Heart right ventricle (tissue), 16 donors: ENCODE measurements around the gene CDC42SE2. TPM values are rescaled to one million over a fixed set of nuclear protein-coding genes. Genes with fewer than 3 reads are reported as not detected.

Source experiments
- ATAC-seq, 8 donors: fragments of 200-7000 bp; cut with Tn5 transposase; one replicate each; pipeline ENCODE4 v1.9.1; 2020; ENCODE audit warnings: mild to moderate bottlenecking in 8 of 8, moderate library complexity in 8 of 8, moderate number of reproducible peaks in 1 of 8
- DNase-seq, 2 donors: peaks; one replicate each; pipeline ENCODE4 v3.0.0-alpha.2; 2020
- H3K27ac ChIP-seq, 10 donors: fragments of 200-600 bp; sonication (generic) in 2 of 10; one replicate each; pipeline versions ENCODE4 v1.5.0 to v1.8.0; 2020 to 2022; ENCODE audit warnings: mild to moderate bottlenecking in 3 of 10
- H3K27me3 ChIP-seq, 7 donors: fragments of 200-600 bp; one replicate each; pipeline ENCODE4 v1.8.0; 2021 to 2022; ENCODE audit warnings: mild to moderate bottlenecking in 2 of 7
- H3K36me3 ChIP-seq, 9 donors: fragments of 200-600 bp; sonication (generic) in 1 of 9; one replicate each; pipeline versions ENCODE4 v1.5.0 to v1.8.0; 2020 to 2022; ENCODE audit warnings: mild to moderate bottlenecking in 2 of 9
- H3K4me1 ChIP-seq, 9 donors: fragments of 200-600 bp; sonication (generic) in 1 of 9; one replicate each; pipeline versions ENCODE4 v1.5.0 to v1.8.0; 2020 to 2022; ENCODE audit warnings: mild to moderate bottlenecking in 4 of 9
- H3K4me3 ChIP-seq, 10 donors: fragments of 200-600 bp; sonication (generic) in 2 of 10; one replicate each; pipeline versions ENCODE4 v1.5.0 to v1.8.0; 2020 to 2022; ENCODE audit warnings: mild to moderate bottlenecking in 7 of 10, moderate library complexity in 2 of 10
- H3K9me3 ChIP-seq, 11 donors: fragments of 200-600 bp in 10 of 11; sonication (generic) in 2 of 11; one replicate each; pipeline versions ENCODE4 v1.5.0 to v1.8.0; 2013 to 2022; ENCODE audit warnings: mild to moderate bottlenecking in 2 of 11, control low read depth in 1 of 11, moderate library complexity in 1 of 11
- CTCF ChIP-seq, 9 donors: fragments of 200-600 bp; sonication (generic) in 2 of 9; IDR thresholded peaks; one replicate each; pipeline versions ENCODE4 v1.5.0 to v1.8.0; 2021 to 2022; ENCODE audit warnings: antibody characterized with exemption in 9 of 9, mild to moderate bottlenecking in 5 of 9, moderate library complexity in 1 of 9
- WGBS, 2 donors: extraction: QIAGEN DNeasy Blood & Tissue Kit; methylation state at CpG; one replicate each; pipeline ENCODE4 v1.1.7; 2013; ENCODE audit warnings: inconsistent platforms in 1 of 2; 5-methylcytosine and 5-hydroxymethylcytosine counted together
- intact Hi-C, 10 donors: fragments of 100-400 bp; cut with DNase I; formaldehyde crosslinking; loops; one replicate each; pipeline versions ENCODE4 v1.11.1 to v1.14.2; 2022
- polyA plus RNA-seq, 2 donors: library from polyadenylated mRNA; stranded (reverse); fragments of 200-250 nt; gene quantifications; one replicate each; pipeline ENCODE4 v1.2.3, GENCODE V29; 2013
- total RNA-seq, 10 donors: library from RNA; stranded (reverse); fragmentation: NEBNext Ultra II Directional in 3 of 10; extraction: Animal tissue kit (Norgen Biotek cat#: 25700) in 3 of 10; gene quantifications; one replicate each; pipeline versions ENCODE4 v1.2.1 to v1.2.4, GENCODE V29; 2021 to 2023
- donor health status: Arrhythmogenic right ventricular cardiomyopathy.
- donor health status: ischemic (EF 13 %, LVEDD 7.1; RV severe dilation, severe dysfunction).
- donor health status: healthy with polysubstance abuse.
- donor health status: DM: no; HTN: yes; CAD: no.
- donor health status: DM: no; HTN: no; CAD: no.
- donor health status: ischemic (EF 25% LVEDD 6.9; RV normal size, moderate dysfunction).
- donor health status: ischemic (EF 25% LVEDD 5.7; RV mildly dilated, moderate dysfunction).
- donor health status: healthy.
- donor health status: DM: yes; HTN: yes; CAD: no.
- donor health status: Ischemic cardiomyopathy.
- donor health status: ischemic (EF 35%, LVEDD 5.7; RV mildly dilated, moderate dysfunction).
- donor health status: nonischemic (EF 11% LVEDD 7.7; RV severe dilation, severe dysfunction).
- donor health status: DM: yes; HTN: yes; CAD: no.
- donor health status: PGD.
- donor health status: ischemic (EF 29% LVEDD 5.4; RV normal size, mild dysfunction).
- donor health status: nonischemic (EF 23%, LVEDD 6.1; RV moderate dilation, normal function).

Gene CDC42SE2
- total and polyA plus RNA-seq, 12 donors: 5.4 to 25.8 (median 11.1) TPM

- DNase-seq (no peak), ATAC-seq (no peak)
- H3K27ac ChIP-seq: no peak overlapping the region
- TF ChIP-seq CTCF (IDR thresholded peaks at IDR 0.05): no peak
- H3K4me3 ChIP-seq: no peak overlapping the region
- peaks cover 0 to 38% (median 0%) of the 10 kb centered on the region in 9 donors for H3K36me3 ChIP-seq
- peaks cover 0 to 14% (median 0%) of the 10 kb centered on the region in 9 donors for H3K4me1 ChIP-seq
- H3K27me3 ChIP-seq: no peaks in the 10 kb centered on the region
- intact Hi-C loops: no loop called here
- H3K9me3 ChIP-seq: peaks cover 0 to 6% (median 0%) of the 10 kb centered on the region in 11 donors
- WGBS, 2 donors: 93 to 94% methylated on average over 2 of the region's 2 CpGs
Measured at GRCh38 chr5:131316822-131317221, 53.0 kb downstream of the CDC42SE2 start.

DNA sequence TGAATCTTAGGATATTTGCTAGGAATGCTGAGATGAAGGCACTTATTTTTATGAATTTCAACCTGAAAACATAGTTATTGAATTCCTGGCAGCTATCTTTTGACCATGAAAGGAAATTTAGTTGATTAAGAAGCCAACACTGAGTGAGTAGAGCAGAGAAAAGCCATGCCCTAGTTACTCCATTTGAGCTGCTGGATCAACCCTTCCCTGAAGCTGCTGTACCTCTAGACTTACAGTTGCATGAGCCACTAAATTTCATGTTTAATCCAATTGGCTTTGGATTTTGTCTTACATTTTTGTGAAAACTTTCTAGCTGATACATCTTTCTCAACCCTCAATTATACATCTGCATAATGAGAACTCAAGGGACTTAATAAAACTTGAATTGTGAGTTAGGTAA lies 54.6 kb downstream of the CDC42SE2 start:
- Histone ChIP-seq H3K4me3 (no peak overlapping the region), H3K4me1 (peaks cover 0 to 23% (median 0%) of the 10 kb centered on the region in 9 donors), H3K27ac (no peak overlapping the region), H3K36me3 (peaks cover 0 to 38% (median 0%) of the 10 kb centered on the region in 9 donors), H3K9me3 (peaks cover 0 to 6% (median 0%) of the 10 kb centered on the region in 11 donors), H3K27me3 (no peaks in the 10 kb centered on the region)
- TF ChIP-seq CTCF (IDR thresholded peaks at IDR 0.05): no peak
- DNase-seq (no peak), ATAC-seq (no peak)
- intact Hi-C loops: no loop called here

GRCh38 chr5:131321066-131321465 lies 57.2 kb downstream of the CDC42SE2 start:
- ATAC-seq (no peak), DNase-seq (no peak)
- WGBS, 2 donors: 48 to 49% methylated on average over 2 of the region's 2 CpGs
- no peak overlapping the region for H3K27ac ChIP-seq
- H3K27me3 ChIP-seq: no peaks in the 10 kb centered on the region
- H3K4me3 ChIP-seq: no peak overlapping the region
- H3K36me3 ChIP-seq: peaks cover 0 to 38% (median 0%) of the 10 kb centered on the region in 9 donors
- TF ChIP-seq CTCF (IDR thresholded peaks at IDR 0.05): no peak
- intact Hi-C loops: no loop called here
- H3K4me1 ChIP-seq: peaks cover 0 to 36% (median 15%) of the 10 kb centered on the region in 9 donors
- peaks cover 0 to 6% (median 0%) of the 10 kb centered on the region in 11 donors for H3K9me3 ChIP-seq

DNA sequence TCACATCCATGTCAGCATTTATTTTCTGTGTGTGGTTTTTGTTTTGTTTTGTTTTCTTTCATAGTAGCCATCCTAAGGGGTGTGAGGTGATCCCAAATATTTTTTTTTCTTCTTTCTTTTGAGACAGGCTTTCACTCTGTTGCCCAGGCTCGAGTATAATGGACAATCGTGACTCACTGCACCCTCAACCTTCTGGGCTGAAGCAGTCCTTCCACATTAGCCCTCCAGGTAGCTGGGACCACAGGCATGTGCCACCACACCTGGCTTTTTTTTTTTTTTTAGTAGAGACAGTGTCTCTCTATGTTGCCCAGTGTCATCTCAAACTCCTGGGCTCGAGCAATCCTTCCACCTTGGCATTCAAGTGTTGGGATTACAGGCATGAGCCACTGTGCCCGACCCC lies 59.1 kb downstream of the CDC42SE2 start:
- TF ChIP-seq CTCF (IDR thresholded peaks at IDR 0.05): no peak
- H3K27me3 ChIP-seq: no peaks in the 10 kb centered on the region
- ATAC-seq (no peak), DNase-seq (no peak)
- H3K9me3 ChIP-seq: peaks cover 0 to 6% (median 0%) of the 10 kb centered on the region in 11 donors
- H3K36me3 ChIP-seq: peaks cover 0 to 20% (median 0%) of the 10 kb centered on the region in 9 donors
- no peak overlapping the region for H3K4me3 ChIP-seq
- peaks cover 0 to 53% (median 15%) of the 10 kb centered on the region in 9 donors for H3K4me1 ChIP-seq
- H3K27ac ChIP-seq: no peak overlapping the region
- intact Hi-C loops: no loop called here
- WGBS, 2 donors: 91 to 94% methylated on average over 4 of the region's 4 CpGs
